KMS-11 (cell line): ENCODE data around the gene ALDH3B1.
A peak's percentile ranks its signal among the peaks of the same experiment; 100 is the strongest.

ENCODE experiments used
- H2AFZ ChIP-seq: fragments of 200-600 bp; sonication (generic); 2 replicates; pipeline ENCODE4 v1.6.1; 2016; ENCODE audit warnings: antibody characterized with exemption, mixed run types, low read depth
- H3K27ac ChIP-seq: fragments of 200-600 bp; sonication (generic); 2 replicates; pipeline ENCODE4 v1.6.1; 2016; ENCODE audit warnings: mild to moderate bottlenecking, mixed run types
- H3K27me3 ChIP-seq: fragments of 200-600 bp; sonication (generic); 2 replicates; pipeline ENCODE4 v1.6.1; 2017; ENCODE audit warnings: mild to moderate bottlenecking, low read depth, mixed run types, moderate library complexity; ENCODE audit not compliant: insufficient read depth
- H3K36me3 ChIP-seq: fragments of 200-600 bp; sonication (generic); 2 replicates; pipeline ENCODE4 v1.6.1; 2017; ENCODE audit warnings: mild to moderate bottlenecking, mixed run types; ENCODE audit not compliant: insufficient read depth
- H3K4me1 ChIP-seq: fragments of 200-600 bp; sonication (generic); 2 replicates; pipeline ENCODE4 v1.6.1; 2016; ENCODE audit warnings: mild to moderate bottlenecking, low read depth, mixed run types; ENCODE audit not compliant: poor library complexity, severe bottlenecking
- H3K4me2 ChIP-seq: fragments of 200-600 bp; sonication (generic); 2 replicates; pipeline ENCODE4 v1.7.0; 2016; ENCODE audit warnings: mild to moderate bottlenecking, mixed run types
- H3K4me3 ChIP-seq: fragments of 200-600 bp; sonication (generic); IDR thresholded peaks from 2 replicates; pipeline ENCODE4 v1.6.1; 2017; ENCODE audit warnings: low read depth, low read length, mixed read lengths; ENCODE audit not compliant: insufficient read depth
- H3K79me2 ChIP-seq: fragments of 200-600 bp; sonication (generic); 2 replicates; pipeline ENCODE4 v1.6.1; 2016; ENCODE audit warnings: low read depth, mixed run types; ENCODE audit not compliant: insufficient read depth
- H3K9ac ChIP-seq: fragments of 200-600 bp; sonication (generic); 2 replicates; pipeline ENCODE4 v1.6.1; 2016; ENCODE audit warnings: mild to moderate bottlenecking, mixed run types
- H4K20me1 ChIP-seq: fragments of 200-600 bp; sonication (generic); 2 replicates; pipeline ENCODE4 v1.6.1; 2016; ENCODE audit warnings: mild to moderate bottlenecking, mixed run types; ENCODE audit not compliant: insufficient read depth
- CTCF ChIP-seq: fragments of 200-600 bp; sonication (generic); conservative IDR thresholded peaks from 2 replicates; pipeline ENCODE4 v1.6.1; 2017; ENCODE audit warnings: low read depth, mild to moderate bottlenecking, antibody characterized with exemption, low read length, moderate library complexity, mixed read lengths

Gene ALDH3B1

GRCh38 chr11:67998150-67999045 is 11.7 kb upstream of the ALDH3B1 start:
- no peaks in the 10 kb centered on the region for H3K79me2 ChIP-seq
- H3K27me3 ChIP-seq: no peaks in the 10 kb centered on the region
- H3K4me1 ChIP-seq: peaks cover 81% of the 10 kb centered on the region
- H3K27ac ChIP-seq: peak overlapping the region; percentile 58
- H3K36me3 ChIP-seq: no peaks in the 10 kb centered on the region
- TF ChIP-seq CTCF: no peak
- H2AFZ ChIP-seq: no peak overlapping the region
- no peaks in the 10 kb centered on the region for H4K20me1 ChIP-seq
- no peak overlapping the region for H3K4me3 ChIP-seq
- H3K9ac ChIP-seq: no peak overlapping the region
- peak overlapping the region; percentile 56; the same call in 1 of the 2 replicates for H3K4me2 ChIP-seq

- no peak for TF ChIP-seq CTCF
- Histone ChIP-seq H3K27ac (peak overlapping the region; percentile 58; the same call in 1 of the 2 replicates), H3K4me1 (peaks cover 79% of the 10 kb centered on the region), H3K79me2 (no peaks in the 10 kb centered on the region), H2AFZ (no peak overlapping the region), H4K20me1 (no peaks in the 10 kb centered on the region), H3K9ac (no peak overlapping the region), H3K27me3 (no peaks in the 10 kb centered on the region), H3K36me3 (no peaks in the 10 kb centered on the region), H3K4me2 (no peak overlapping the region; the same call in 1 of the 2 replicates), H3K4me3 (no peak overlapping the region)
Observed at GRCh38 chr11:67999201-67999629, 10.9 kb upstream of the ALDH3B1 start.

- Histone ChIP-seq H4K20me1 (no peaks in the 10 kb centered on the region), H3K4me1 (peaks cover 79% of the 10 kb centered on the region), H3K9ac (no peak overlapping the region), H3K27me3 (no peaks in the 10 kb centered on the region), H3K36me3 (no peaks in the 10 kb centered on the region), H3K27ac (no peak overlapping the region), H2AFZ (no peak overlapping the region), H3K4me2 (no peak overlapping the region), H3K4me3 (no peak overlapping the region), H3K79me2 (no peaks in the 10 kb centered on the region)
- TF ChIP-seq CTCF: no peak
Observed at GRCh38 chr11:67999704-68000103, 10.4 kb upstream of the ALDH3B1 start.

- Histone ChIP-seq H3K4me1 (peaks cover 74% of the 10 kb centered on the region), H3K27ac (peak overlapping the region; percentile 26; the same call in 1 of the 2 replicates)
Observed at GRCh38 chr11:68002575-68002937, 7.6 kb upstream of the ALDH3B1 start.

More at GRCh38 chr11:68002575-68002937, 7.6 kb upstream of the ALDH3B1 start:
- Histone ChIP-seq H3K36me3 (no peaks in the 10 kb centered on the region), H3K27me3 (no peaks in the 10 kb centered on the region), H3K79me2 (no peaks in the 10 kb centered on the region), H3K4me2 (peak overlapping the region; percentile 57), H2AFZ (no peak overlapping the region), H3K4me3 (no peak overlapping the region), H4K20me1 (no peaks in the 10 kb centered on the region), H3K9ac (peak overlapping the region; percentile 37; the same call in 1 of the 2 replicates)
- TF ChIP-seq CTCF: no peak
